GM19455 (cell line): Measurements from ENCODE around the gene ZFPL1.
"Not testable (repeated sequence)": the region's sequence is repeated elsewhere in the genome, so short reads cannot be mapped to it uniquely, and the experiment has no call there.

Source experiments
- ATAC-seq: cut with Tn5 transposase; IDR thresholded peaks from one replicate; pipeline ENCODE4 v1.9.1; 2021; ENCODE audit not compliant: unreplicated experiment

ZFPL1 gene

GRCh38 chr11:65113839-65114238 lies 29.8 kb downstream of the ZFPL1 start:
- no peak for ATAC-seq

GRCh38 chr11:65114538-65115171 lies 30.6 kb downstream of the ZFPL1 start:
- ATAC-seq, result no peak

GRCh38 chr11:65115361-65116082 lies 31.5 kb downstream of the ZFPL1 start:
- ATAC-seq, result no peak

GRCh38 chr11:65116370-65117205 lies 32.6 kb downstream of the ZFPL1 start:
- ATAC-seq, result no peak

GRCh38 chr11:65117206-65118096 lies 33.4 kb downstream of the ZFPL1 start, which contains the start of gene ZNHIT2:
Gene ZNHIT2 (minus strand): TSS chr11:65117701. CDS start chr11:65117653, 48 bp downstream.
- ATAC-seq, result peak; percentile 48

- ATAC-seq, result no peak
Measured at GRCh38 chr11:65118097-65118837, 34.2 kb downstream of the ZFPL1 start.

- not testable (repeated sequence) for ATAC-seq
Measured at GRCh38 chr11:65118891-65119669, 35.1 kb downstream of the ZFPL1 start.

- no peak for ATAC-seq
Measured at GRCh38 chr11:65119670-65119995, 35.6 kb downstream of the ZFPL1 start.

GRCh38 chr11:65120831-65121230 lies 36.8 kb downstream of the ZFPL1 start:
- no peak for ATAC-seq

GRCh38 chr11:65121447-65121864 lies 37.4 kb downstream of the ZFPL1 start:
- no peak for ATAC-seq

- ATAC-seq, result peak; percentile 56
Measured at GRCh38 chr11:65121865-65122696, 38.1 kb downstream of the ZFPL1 start, which contains the start of the genes FAU and MRPL49. Gene FAU (minus strand): TSS chr11:65122134. CDS start chr11:65121813, 321 bp downstream. Gene MRPL49 (plus strand): TSS chr11:65122321. CDS start chr11:65122347, 26 bp downstream.

- ATAC-seq, result no peak
Measured at GRCh38 chr11:65124480-65125196, 40.6 kb downstream of the ZFPL1 start.

GRCh38 chr11:65125197-65126056 lies 41.4 kb downstream of the ZFPL1 start:
- no peak for ATAC-seq

GRCh38 chr11:65126624-65127274 lies 42.7 kb downstream of the ZFPL1 start:
- no peak for ATAC-seq

- ATAC-seq, result no peak
Measured at GRCh38 chr11:65127473-65128181, 43.6 kb downstream of the ZFPL1 start.
